ENCODE measurements around the gene AUTS2. TPM values are rescaled to one million over a fixed set of nuclear protein-coding genes. Genes with fewer than 3 reads are reported as not detected.

AUTS2 gene
- total RNA-seq, 1 experiment from 2014 or later, result 2.5 TPM

DNA sequence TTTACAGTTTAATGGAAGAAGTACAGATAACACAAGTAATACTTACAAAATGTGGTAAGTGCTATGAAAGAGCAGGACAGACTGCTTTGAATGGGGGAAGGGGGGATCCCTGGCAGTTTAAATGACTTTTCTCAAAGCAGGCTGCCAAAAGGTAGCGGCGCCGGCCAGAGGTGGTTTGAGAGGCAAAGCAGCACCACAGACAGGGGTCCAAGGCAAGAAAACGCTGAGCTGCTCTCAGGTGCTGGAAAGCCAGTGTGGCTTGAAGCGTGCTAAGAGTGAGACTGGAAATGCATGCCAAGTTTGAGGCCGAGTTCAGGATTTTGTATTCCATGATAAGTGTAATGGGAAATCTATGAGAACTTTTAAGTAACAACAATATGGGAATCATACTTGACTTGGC is 437.7 kb downstream of the AUTS2 start:
- Histone ChIP-seq H3K27me3 (ENCODE audit: control insufficient read depth, insufficient read depth, low read length) (no peaks in the 10 kb centered on the region; the same call in 1 of the 2 replicates), H3K4me1 (ENCODE audit: control insufficient read depth, insufficient read depth, low read length) (no peaks in the 10 kb centered on the region), H3K27ac (ENCODE audit: low read length) (no peak overlapping the region), H3K9me3 (ENCODE audit: control insufficient read depth, insufficient read depth, low read depth, low read length) (no peaks in the 10 kb centered on the region), H3K36me3 (ENCODE audit: control insufficient read depth, insufficient read depth, low read length) (no peaks in the 10 kb centered on the region), H3K4me3 (ENCODE audit: low read depth in 2 of 2, low read length in 2 of 2) (no peak overlapping the region)
- ChIA-PET CTCF (no interaction called here), POLR2A (no interaction called here)
- ATAC-seq, result no peak
- in situ Hi-C loops (cut with HindIII; ENCODE audit: low pct_unique_long_range_greater_than_20kb, low sequenced_read_pairs) (no loop called here), intact Hi-C loops (cut with micrococcal nuclease; ENCODE audit: unreplicated experiment) (no loop called here)
- TF ChIP-seq, protein P1, sequence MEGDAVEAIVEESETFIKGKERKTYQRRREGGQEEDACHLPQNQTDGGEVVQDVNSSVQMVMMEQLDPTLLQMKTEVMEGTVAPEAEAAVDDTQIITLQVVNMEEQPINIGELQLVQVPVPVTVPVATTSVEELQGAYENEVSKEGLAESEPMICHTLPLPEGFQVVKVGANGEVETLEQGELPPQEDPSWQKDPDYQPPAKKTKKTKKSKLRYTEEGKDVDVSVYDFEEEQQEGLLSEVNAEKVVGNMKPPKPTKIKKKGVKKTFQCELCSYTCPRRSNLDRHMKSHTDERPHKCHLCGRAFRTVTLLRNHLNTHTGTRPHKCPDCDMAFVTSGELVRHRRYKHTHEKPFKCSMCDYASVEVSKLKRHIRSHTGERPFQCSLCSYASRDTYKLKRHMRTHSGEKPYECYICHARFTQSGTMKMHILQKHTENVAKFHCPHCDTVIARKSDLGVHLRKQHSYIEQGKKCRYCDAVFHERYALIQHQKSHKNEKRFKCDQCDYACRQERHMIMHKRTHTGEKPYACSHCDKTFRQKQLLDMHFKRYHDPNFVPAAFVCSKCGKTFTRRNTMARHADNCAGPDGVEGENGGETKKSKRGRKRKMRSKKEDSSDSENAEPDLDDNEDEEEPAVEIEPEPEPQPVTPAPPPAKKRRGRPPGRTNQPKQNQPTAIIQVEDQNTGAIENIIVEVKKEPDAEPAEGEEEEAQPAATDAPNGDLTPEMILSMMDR (IDR thresholded peaks at IDR 0.05), result no peak
- TF ChIP-seq POLR2AphosphoS5 (IDR thresholded peaks at IDR 0.05; ENCODE audit: low read depth, low read length), result no peak
- no peak for TF ChIP-seq SIN3A (IDR thresholded peaks at IDR 0.05; ENCODE audit: borderline replicate concordance, insufficient read depth, low read depth, low read length)
- TF ChIP-seq, protein P2, sequence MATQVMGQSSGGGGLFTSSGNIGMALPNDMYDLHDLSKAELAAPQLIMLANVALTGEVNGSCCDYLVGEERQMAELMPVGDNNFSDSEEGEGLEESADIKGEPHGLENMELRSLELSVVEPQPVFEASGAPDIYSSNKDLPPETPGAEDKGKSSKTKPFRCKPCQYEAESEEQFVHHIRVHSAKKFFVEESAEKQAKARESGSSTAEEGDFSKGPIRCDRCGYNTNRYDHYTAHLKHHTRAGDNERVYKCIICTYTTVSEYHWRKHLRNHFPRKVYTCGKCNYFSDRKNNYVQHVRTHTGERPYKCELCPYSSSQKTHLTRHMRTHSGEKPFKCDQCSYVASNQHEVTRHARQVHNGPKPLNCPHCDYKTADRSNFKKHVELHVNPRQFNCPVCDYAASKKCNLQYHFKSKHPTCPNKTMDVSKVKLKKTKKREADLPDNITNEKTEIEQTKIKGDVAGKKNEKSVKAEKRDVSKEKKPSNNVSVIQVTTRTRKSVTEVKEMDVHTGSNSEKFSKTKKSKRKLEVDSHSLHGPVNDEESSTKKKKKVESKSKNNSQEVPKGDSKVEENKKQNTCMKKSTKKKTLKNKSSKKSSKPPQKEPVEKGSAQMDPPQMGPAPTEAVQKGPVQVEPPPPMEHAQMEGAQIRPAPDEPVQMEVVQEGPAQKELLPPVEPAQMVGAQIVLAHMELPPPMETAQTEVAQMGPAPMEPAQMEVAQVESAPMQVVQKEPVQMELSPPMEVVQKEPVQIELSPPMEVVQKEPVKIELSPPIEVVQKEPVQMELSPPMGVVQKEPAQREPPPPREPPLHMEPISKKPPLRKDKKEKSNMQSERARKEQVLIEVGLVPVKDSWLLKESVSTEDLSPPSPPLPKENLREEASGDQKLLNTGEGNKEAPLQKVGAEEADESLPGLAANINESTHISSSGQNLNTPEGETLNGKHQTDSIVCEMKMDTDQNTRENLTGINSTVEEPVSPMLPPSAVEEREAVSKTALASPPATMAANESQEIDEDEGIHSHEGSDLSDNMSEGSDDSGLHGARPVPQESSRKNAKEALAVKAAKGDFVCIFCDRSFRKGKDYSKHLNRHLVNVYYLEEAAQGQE (IDR thresholded peaks at IDR 0.05; ENCODE audit: insufficient read depth in 1 of 2, low read depth in 2 of 2, low read length in 1 of 2), result no peak
- TF ChIP-seq TCF7L2 (IDR thresholded peaks at IDR 0.05; ENCODE audit: low read depth, low read length), result no peak
- DNase-seq (ENCODE audit: low read depth, low spot score), result no peak
- no TSS peak for BruUV-seq (replicated peaks)

DNA sequence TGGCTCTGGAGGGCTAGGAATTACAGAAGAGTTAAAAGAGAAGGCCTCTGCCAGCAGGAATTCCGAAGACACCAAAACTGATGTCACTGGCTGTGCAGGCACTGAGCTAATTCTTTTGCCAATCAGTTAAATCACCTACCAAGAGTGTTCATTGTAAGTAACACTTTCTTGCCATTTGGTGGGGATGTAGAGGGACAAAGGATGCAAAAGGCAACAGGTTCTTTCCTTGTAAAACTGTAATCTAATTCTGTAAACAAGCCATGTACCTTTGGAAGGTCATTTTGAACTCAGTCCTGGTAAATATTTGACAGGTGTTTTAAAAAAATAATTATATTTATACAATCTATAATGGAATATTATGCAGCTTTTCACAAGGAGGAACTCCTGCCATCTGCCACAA is 438.4 kb downstream of the AUTS2 start:
- ATAC-seq (no peak), DNase-seq (ENCODE audit: low read depth, low spot score) (no peak)
- ChIA-PET CTCF (no interaction called here), POLR2A (no interaction called here)
- in situ Hi-C loops (cut with HindIII; ENCODE audit: low pct_unique_long_range_greater_than_20kb, low sequenced_read_pairs), result no loop called here
- Histone ChIP-seq H3K9me3 (ENCODE audit: control insufficient read depth, insufficient read depth, low read depth, low read length) (no peaks in the 10 kb centered on the region), H3K36me3 (ENCODE audit: control insufficient read depth, insufficient read depth, low read length) (no peaks in the 10 kb centered on the region), H3K4me3 (ENCODE audit: low read depth in 2 of 2, low read length in 2 of 2) (no peak overlapping the region), H3K27ac (ENCODE audit: low read length) (no peak overlapping the region), H3K27me3 (ENCODE audit: control insufficient read depth, insufficient read depth, low read length) (no peaks in the 10 kb centered on the region), H3K4me1 (ENCODE audit: control insufficient read depth, insufficient read depth, low read length) (no peaks in the 10 kb centered on the region)
- BruUV-seq (replicated peaks), result no TSS peak
- intact Hi-C loops (cut with micrococcal nuclease; ENCODE audit: unreplicated experiment), result no loop called here
- no peak for TF ChIP-seq SIN3A (IDR thresholded peaks at IDR 0.05; ENCODE audit: borderline replicate concordance, insufficient read depth, low read depth, low read length)
- TF ChIP-seq TCF7L2 (IDR thresholded peaks at IDR 0.05; ENCODE audit: low read depth, low read length), result no peak
- TF ChIP-seq, protein P1 (IDR thresholded peaks at IDR 0.05), result no peak
- TF ChIP-seq, protein P2 (IDR thresholded peaks at IDR 0.05; ENCODE audit: insufficient read depth in 1 of 2, low read depth in 2 of 2, low read length in 1 of 2), result no peak
- TF ChIP-seq POLR2AphosphoS5 (IDR thresholded peaks at IDR 0.05; ENCODE audit: low read depth, low read length), result no peak

Measured in Panc1 (cell line).